Nephron progenitor cell (in vitro differentiated cells): ENCODE measurements around the gene DPP10.

ENCODE experiments used
- DNase-seq: peaks from one replicate; pipeline ENCODE4 v3.0.0; 2021
- H3K27ac Mint-ChIP-seq: 2 replicates; pipeline ENCODE4 v1.8.0; 2021; ENCODE audit warnings: mild to moderate bottlenecking, moderate library complexity, mixed read lengths
- H3K27me3 Mint-ChIP-seq: 2 replicates; pipeline ENCODE4 v1.8.0; 2021; ENCODE audit warnings: mild to moderate bottlenecking, low read depth, mixed read lengths; ENCODE audit not compliant: poor library complexity
- H3K36me3 Mint-ChIP-seq: 2 replicates; pipeline ENCODE4 v1.8.0; 2021; ENCODE audit warnings: low read depth, mixed read lengths
- H3K4me1 Mint-ChIP-seq: 2 replicates; pipeline ENCODE4 v1.8.0; 2021; ENCODE audit warnings: mixed read lengths
- H3K4me3 Mint-ChIP-seq: 2 replicates; pipeline ENCODE4 v1.8.0; 2021; ENCODE audit warnings: mild to moderate bottlenecking, moderate library complexity, mixed read lengths
- H3K9me3 Mint-ChIP-seq: 2 replicates; pipeline ENCODE4 v1.8.0; 2021; ENCODE audit warnings: mild to moderate bottlenecking, moderate library complexity, mixed read lengths
- CTCF ChIP-seq: fragments of 200-600 bp; sonication (generic); IDR thresholded peaks from 2 replicates; pipeline ENCODE4 v1.5.0; 2021; ENCODE audit warnings: antibody characterized with exemption

The DPP10 gene

DNA sequence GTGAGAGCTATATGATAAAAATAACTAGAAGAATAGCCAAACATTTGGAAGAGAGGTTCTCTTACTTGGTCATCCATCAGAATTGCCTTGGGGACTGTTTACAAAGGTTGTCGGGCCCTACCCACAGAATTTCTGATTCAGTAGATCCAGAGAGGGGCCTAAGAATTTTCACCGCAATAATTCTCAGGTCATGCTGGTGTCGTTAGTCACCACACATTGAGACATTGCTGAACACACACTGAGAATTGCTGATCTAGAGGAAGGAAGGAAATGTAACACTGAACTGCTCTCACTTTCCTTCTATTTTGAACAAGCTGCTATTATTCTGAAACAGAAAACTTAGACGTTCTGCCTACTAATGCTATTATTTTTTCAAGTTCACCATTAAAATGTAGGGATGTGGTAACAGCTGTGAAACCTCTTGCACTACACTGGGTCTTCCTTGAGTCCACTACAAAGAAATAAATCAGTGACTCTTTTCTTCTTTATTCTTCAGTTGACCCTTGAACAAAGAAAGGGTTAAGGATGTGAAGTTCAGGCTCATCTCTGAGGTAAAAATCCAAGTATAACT, 491.3 kb downstream of the DPP10 start:
- H3K4me3 Mint-ChIP-seq, result no peak overlapping the region
- H3K4me1 Mint-ChIP-seq, result no peaks in the 10 kb centered on the region
- peaks cover 4% of the 10 kb centered on the region for H3K27me3 Mint-ChIP-seq
- TF ChIP-seq CTCF, result no peak
- no peaks in the 10 kb centered on the region for H3K36me3 Mint-ChIP-seq
- H3K9me3 Mint-ChIP-seq, result peaks cover 17% of the 10 kb centered on the region
- DNase-seq, result no peak
- no peak overlapping the region for H3K27ac Mint-ChIP-seq

DNA sequence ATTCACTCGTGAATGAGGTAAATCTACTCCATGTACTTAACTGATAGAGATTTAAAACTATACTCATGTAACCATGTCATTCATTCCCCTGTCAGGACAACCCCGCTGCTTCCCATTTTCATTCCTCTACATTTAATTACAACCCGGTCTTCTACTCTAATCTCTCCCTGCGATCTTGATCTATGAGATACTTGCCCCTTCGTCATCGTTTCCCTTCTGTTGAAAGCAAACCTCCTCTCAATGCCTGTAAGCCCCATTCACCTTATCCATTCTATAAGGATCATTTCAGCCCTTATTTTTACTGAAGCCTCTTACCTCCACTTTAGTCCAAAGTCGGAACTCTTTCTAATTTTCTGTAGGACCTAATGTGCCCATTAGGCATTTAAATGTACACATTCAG, 492.6 kb downstream of the DPP10 start:
- Mint-ChIP-seq H3K27me3 (peaks cover 4% of the 10 kb centered on the region), H3K4me1 (no peaks in the 10 kb centered on the region), H3K4me3 (no peak overlapping the region), H3K9me3 (peaks cover 6% of the 10 kb centered on the region), H3K27ac (no peak overlapping the region), H3K36me3 (no peaks in the 10 kb centered on the region)
- no peak for TF ChIP-seq CTCF
- DNase-seq, result no peak

- no peak for DNase-seq
- Mint-ChIP-seq H3K4me1 (no peaks in the 10 kb centered on the region), H3K36me3 (no peaks in the 10 kb centered on the region), H3K27me3 (peaks cover 3% of the 10 kb centered on the region), H3K9me3 (no peaks in the 10 kb centered on the region), H3K27ac (no peak overlapping the region), H3K4me3 (no peak overlapping the region)
- TF ChIP-seq CTCF, result no peak
Observed at GRCh38 chr2:114937366-114937930, 495.0 kb downstream of the DPP10 start.

DNA sequence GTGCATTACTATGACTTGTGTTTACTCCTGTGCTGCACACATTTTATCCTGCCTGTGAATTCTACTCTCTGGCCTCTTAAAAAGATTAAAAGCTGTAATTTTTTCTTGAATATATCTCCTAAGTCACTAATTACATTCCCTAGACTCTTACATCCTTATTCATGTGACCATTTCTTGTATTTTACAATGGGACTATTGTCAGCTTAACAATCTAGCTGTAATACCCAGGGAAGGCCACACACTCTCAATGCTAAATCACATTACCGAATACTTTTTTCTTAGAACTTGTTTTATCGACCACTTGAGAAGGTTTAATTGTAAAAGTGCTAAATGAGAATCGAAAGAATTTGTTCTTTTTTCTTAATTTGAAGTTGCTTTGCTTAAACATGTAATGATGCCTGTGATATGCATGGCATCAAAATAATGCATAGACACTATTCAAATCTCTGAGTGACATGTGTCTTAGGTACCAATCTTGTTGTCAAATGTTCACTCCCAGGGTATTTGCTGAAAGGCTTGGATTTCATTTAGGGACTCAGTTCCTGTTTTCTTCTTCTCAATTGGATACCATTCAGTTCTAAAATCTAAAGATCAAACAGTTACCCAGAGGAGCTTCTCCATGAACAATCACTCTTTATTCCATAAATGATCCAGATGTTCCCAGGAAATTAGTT, 498.5 kb downstream of the DPP10 start:
- Mint-ChIP-seq H3K27me3 (peaks cover 3% of the 10 kb centered on the region), H3K36me3 (no peaks in the 10 kb centered on the region), H3K4me3 (no peak overlapping the region), H3K27ac (no peak overlapping the region), H3K9me3 (no peaks in the 10 kb centered on the region), H3K4me1 (no peaks in the 10 kb centered on the region)
- no peak for DNase-seq
- no peak for TF ChIP-seq CTCF

GRCh38 chr2:114949228-114949804, 506.9 kb downstream of the DPP10 start:
- Mint-ChIP-seq H3K36me3 (no peaks in the 10 kb centered on the region), H3K27ac (no peak overlapping the region), H3K4me1 (no peaks in the 10 kb centered on the region), H3K4me3 (no peak overlapping the region), H3K27me3 (no peaks in the 10 kb centered on the region), H3K9me3 (no peaks in the 10 kb centered on the region)
- no peak for TF ChIP-seq CTCF
- no peak for DNase-seq
